Astrocyte of the cerebellum (primary cell): Measurements from ENCODE around the gene FBP2.

Experiments
- DNase-seq: peaks from one replicate; pipeline ENCODE4 v3.0.0-alpha.2; 2011; ENCODE audit warnings: low read depth
- H3K4me3 ChIP-seq: 2 replicates; pipeline ENCODE4 v1.5.1; 2011; ENCODE audit warnings: mild to moderate bottlenecking, low read depth, low read length, moderate library complexity
- CTCF ChIP-seq: IDR thresholded peaks from 2 replicates; pipeline ENCODE4 v1.5.1; 2012; ENCODE audit warnings: low read length, low read depth, moderate library complexity, mild to moderate bottlenecking; ENCODE audit errors: missing control alignments
- in situ Hi-C: cut with HindIII; loops from 2 replicates; pipeline ENCODE4 v1.10.0; 2017; ENCODE audit warnings: low sequenced_read_pairs

FBP2 gene

GRCh38 chr9:94581728-94582127 lies 11.9 kb downstream of the FBP2 start:
- no peak overlapping the region for H3K4me3 ChIP-seq
- no peak for TF ChIP-seq CTCF
- DNase-seq = no peak
- in situ Hi-C loops = no loop called here

- no peak for DNase-seq
- TF ChIP-seq CTCF = no peak
- no peak overlapping the region for H3K4me3 ChIP-seq
- in situ Hi-C loops = no loop called here
Observed at GRCh38 chr9:94577571-94577970, 16.1 kb downstream of the FBP2 start.

- in situ Hi-C loops = no loop called here
- H3K4me3 ChIP-seq = no peak overlapping the region
- DNase-seq = no peak
- no peak for TF ChIP-seq CTCF
Observed at GRCh38 chr9:94577036-94577435, 16.6 kb downstream of the FBP2 start.

- no peak for TF ChIP-seq CTCF
- in situ Hi-C loops = no loop called here
- no peak for DNase-seq
- H3K4me3 ChIP-seq = no peak overlapping the region
Observed at GRCh38 chr9:94576131-94576530, 17.5 kb downstream of the FBP2 start.

- in situ Hi-C loops = no loop called here
- H3K4me3 ChIP-seq = no peak overlapping the region
- no peak for DNase-seq
- no peak for TF ChIP-seq CTCF
Observed at GRCh38 chr9:94568972-94569712, 24.5 kb downstream of the FBP2 start.

GRCh38 chr9:94568250-94568889 lies 25.3 kb downstream of the FBP2 start:
- TF ChIP-seq CTCF = no peak
- in situ Hi-C loops = no loop called here
- DNase-seq = no peak
- H3K4me3 ChIP-seq = no peak overlapping the region
